Astrocyte (in vitro differentiated cells and primary cell): Measurements from ENCODE around the gene PBLD. TPM values are rescaled to one million over a fixed set of nuclear protein-coding genes. Genes with fewer than 3 reads are reported as not detected.

Source experiments
- DNase-seq: peaks from one replicate; pipeline ENCODE4 v3.0.0-alpha.2; 2010; ENCODE audit warnings: low read depth
- FAIRE-seq: peaks from 2 replicates; lab custom pipeline; 2011; peaks lifted over from hg19 to GRCh38; lab: Jason Lieb, UNC
- H2AFZ ChIP-seq: 2 replicates; pipeline ENCODE4 v1.6.0; 2012; ENCODE audit warnings: low read depth, low read length, inconsistent platforms
- H3K27ac ChIP-seq: 2 replicates; pipeline ENCODE4 v1.5.1; 2011; ENCODE audit warnings: low read depth, low read length, inconsistent platforms
- H3K27me3 ChIP-seq: 2 replicates; pipeline ENCODE4 v1.6.0; 2011; ENCODE audit warnings: low read length, inconsistent platforms; ENCODE audit not compliant: insufficient read depth
- H3K36me3 ChIP-seq: 2 replicates; pipeline ENCODE4 v1.5.1; 2011; ENCODE audit warnings: low read length, inconsistent platforms; ENCODE audit not compliant: insufficient read depth
- H3K4me1 ChIP-seq: 2 replicates; pipeline ENCODE4 v1.5.1; 2011; ENCODE audit warnings: low read length, inconsistent platforms; ENCODE audit not compliant: insufficient read depth
- H3K4me2 ChIP-seq: 2 replicates; pipeline ENCODE4 v1.6.0; 2012; ENCODE audit warnings: low read length, inconsistent platforms
- H3K4me3 ChIP-seq: 2 replicates; pipeline ENCODE4 v1.5.1; 2011; ENCODE audit warnings: low read depth, mild to moderate bottlenecking, low read length, inconsistent platforms; ENCODE audit not compliant: insufficient read depth
- H3K79me2 ChIP-seq: 2 replicates; pipeline ENCODE4 v1.6.0; 2012; ENCODE audit warnings: mild to moderate bottlenecking, low read length, inconsistent platforms; ENCODE audit not compliant: insufficient read depth
- H3K9ac ChIP-seq: 2 replicates; pipeline ENCODE4 v1.6.0; 2012; ENCODE audit warnings: mild to moderate bottlenecking, low read length, inconsistent platforms
- H3K9me3 ChIP-seq: 2 replicates; pipeline ENCODE4 v1.5.1; 2012; ENCODE audit warnings: low read depth, mild to moderate bottlenecking, low read length, inconsistent platforms; ENCODE audit not compliant: insufficient read depth
- H4K20me1 ChIP-seq: 2 replicates; pipeline ENCODE4 v1.6.0; 2012; ENCODE audit warnings: low read length, inconsistent platforms; ENCODE audit not compliant: insufficient read depth
- H3K27ac Mint-ChIP-seq: one replicate; pipeline ENCODE4 v1.8.0; 2021; ENCODE audit warnings: mild to moderate bottlenecking, mixed read lengths; ENCODE audit not compliant: unreplicated experiment
- H3K27me3 Mint-ChIP-seq: one replicate; pipeline ENCODE4 v1.8.0; 2021; ENCODE audit warnings: low read depth, mixed read lengths; ENCODE audit not compliant: unreplicated experiment
- H3K36me3 Mint-ChIP-seq: one replicate; pipeline ENCODE4 v1.8.0; 2021; ENCODE audit warnings: low read depth, mixed read lengths; ENCODE audit not compliant: unreplicated experiment
- H3K4me1 Mint-ChIP-seq: one replicate; pipeline ENCODE4 v1.8.0; 2021; ENCODE audit warnings: low read depth, mixed read lengths; ENCODE audit not compliant: unreplicated experiment
- H3K4me3 Mint-ChIP-seq: one replicate; pipeline ENCODE4 v1.8.0; 2021; ENCODE audit warnings: mild to moderate bottlenecking, moderate library complexity, mixed read lengths; ENCODE audit not compliant: unreplicated experiment
- H3K9me3 Mint-ChIP-seq: one replicate; pipeline ENCODE4 v1.8.0; 2021; ENCODE audit warnings: mild to moderate bottlenecking, mixed read lengths; ENCODE audit not compliant: unreplicated experiment
- EZH2 ChIP-seq: IDR thresholded peaks from 2 replicates; pipeline ENCODE4 v1.6.1; 2012; ENCODE audit warnings: mild to moderate bottlenecking, low read length, inconsistent platforms; ENCODE audit not compliant: insufficient read depth
- total RNA-seq: library from RNA; stranded (reverse); gene quantifications from 2 replicates; pipeline ENCODE4 v1.2.1, GENCODE V29; 2021
- TF ChIP-seq, protein P1 (sequence below): IDR thresholded peaks from 2 replicates; pipeline ENCODE4 v1.5.1; 2011; ENCODE audit warnings: low read depth, mild to moderate bottlenecking, inconsistent platforms, low read length, moderate library complexity; ENCODE audit not compliant: insufficient read depth

The PBLD gene
- total RNA-seq, 1 donor from 2014 or later: 6.1 TPM

DNA sequence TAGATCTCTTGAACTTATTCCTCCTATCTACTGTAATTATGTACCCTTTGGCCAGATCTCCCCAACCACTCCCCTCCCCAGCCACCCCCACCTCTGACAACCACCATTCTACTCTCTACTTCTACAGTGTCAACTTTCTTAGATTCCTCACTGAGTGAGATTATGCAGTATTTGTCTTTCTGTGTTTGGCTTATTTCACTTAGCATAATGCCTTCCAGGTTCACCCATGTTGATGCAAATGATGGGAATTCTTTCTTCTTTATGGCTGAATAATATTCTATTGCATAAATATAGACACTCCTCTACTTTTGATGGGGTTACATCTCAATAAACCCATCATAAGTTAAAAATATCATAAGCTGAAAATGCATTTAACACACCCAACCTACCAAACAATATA is 22.2 kb downstream of the PBLD start:
- DNase-seq: no peak
- no peaks in the 10 kb centered on the region for H3K36me3 Mint-ChIP-seq

DNA sequence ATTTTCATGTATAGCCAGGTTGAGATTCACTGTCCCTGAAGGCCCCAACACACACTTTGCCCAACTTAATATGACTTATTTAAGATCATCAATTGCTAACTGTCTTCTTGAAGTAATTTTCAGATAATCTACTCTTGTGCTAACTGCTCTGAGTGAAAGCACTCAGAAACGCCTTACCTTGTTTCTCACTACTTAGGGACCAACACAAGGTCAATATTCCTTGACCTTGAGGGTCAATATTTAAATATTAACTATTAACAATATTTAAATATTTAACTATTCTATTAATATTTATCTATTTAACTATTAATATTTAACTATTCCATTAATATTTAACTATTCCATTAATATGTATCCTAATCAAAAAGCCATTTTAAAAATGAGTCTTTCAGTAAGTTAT is 26.9 kb downstream of the PBLD start:
- Histone ChIP-seq H3K36me3 (no peaks in the 10 kb centered on the region), H4K20me1 (no peaks in the 10 kb centered on the region), H3K27me3 (no peaks in the 10 kb centered on the region), H3K79me2 (no peaks in the 10 kb centered on the region), H2AFZ (no peak overlapping the region), H3K27ac (no peak overlapping the region), H3K4me1 (no peaks in the 10 kb centered on the region), H3K9me3 (no peaks in the 10 kb centered on the region), H3K4me2 (no peak overlapping the region), H3K4me3 (no peak overlapping the region), H3K9ac (no peak overlapping the region)
- Mint-ChIP-seq H3K9me3 (no peaks in the 10 kb centered on the region), H3K4me3 (no peak overlapping the region), H3K36me3 (no peaks in the 10 kb centered on the region), H3K27me3 (peaks cover 5% of the 10 kb centered on the region), H3K4me1 (peaks cover 2% of the 10 kb centered on the region), H3K27ac (no peak overlapping the region)
- DNase-seq: no peak
- FAIRE-seq: no peak
- TF ChIP-seq, protein P1, sequence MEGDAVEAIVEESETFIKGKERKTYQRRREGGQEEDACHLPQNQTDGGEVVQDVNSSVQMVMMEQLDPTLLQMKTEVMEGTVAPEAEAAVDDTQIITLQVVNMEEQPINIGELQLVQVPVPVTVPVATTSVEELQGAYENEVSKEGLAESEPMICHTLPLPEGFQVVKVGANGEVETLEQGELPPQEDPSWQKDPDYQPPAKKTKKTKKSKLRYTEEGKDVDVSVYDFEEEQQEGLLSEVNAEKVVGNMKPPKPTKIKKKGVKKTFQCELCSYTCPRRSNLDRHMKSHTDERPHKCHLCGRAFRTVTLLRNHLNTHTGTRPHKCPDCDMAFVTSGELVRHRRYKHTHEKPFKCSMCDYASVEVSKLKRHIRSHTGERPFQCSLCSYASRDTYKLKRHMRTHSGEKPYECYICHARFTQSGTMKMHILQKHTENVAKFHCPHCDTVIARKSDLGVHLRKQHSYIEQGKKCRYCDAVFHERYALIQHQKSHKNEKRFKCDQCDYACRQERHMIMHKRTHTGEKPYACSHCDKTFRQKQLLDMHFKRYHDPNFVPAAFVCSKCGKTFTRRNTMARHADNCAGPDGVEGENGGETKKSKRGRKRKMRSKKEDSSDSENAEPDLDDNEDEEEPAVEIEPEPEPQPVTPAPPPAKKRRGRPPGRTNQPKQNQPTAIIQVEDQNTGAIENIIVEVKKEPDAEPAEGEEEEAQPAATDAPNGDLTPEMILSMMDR: no peak
- TF ChIP-seq EZH2: no peak

More for the DNA sequence above, 22.2 kb downstream of the PBLD start:
- Histone ChIP-seq H3K27ac (no peak overlapping the region), H3K4me3 (no peak overlapping the region), H3K27me3 (no peaks in the 10 kb centered on the region), H3K36me3 (no peaks in the 10 kb centered on the region), H3K79me2 (no peaks in the 10 kb centered on the region), H3K9ac (no peak overlapping the region), H3K9me3 (no peaks in the 10 kb centered on the region), H3K4me1 (no peaks in the 10 kb centered on the region), H4K20me1 (no peaks in the 10 kb centered on the region), H3K4me2 (no peak overlapping the region), H2AFZ (no peak overlapping the region)
- TF ChIP-seq, protein P1: no peak
- TF ChIP-seq EZH2: no peak
- no peaks in the 10 kb centered on the region for H3K27me3 Mint-ChIP-seq
- no peaks in the 10 kb centered on the region for H3K9me3 Mint-ChIP-seq
- H3K4me1 Mint-ChIP-seq: peaks cover 2% of the 10 kb centered on the region
- FAIRE-seq: no peak
- no peak overlapping the region for H3K4me3 Mint-ChIP-seq
- H3K27ac Mint-ChIP-seq: no peak overlapping the region

DNA sequence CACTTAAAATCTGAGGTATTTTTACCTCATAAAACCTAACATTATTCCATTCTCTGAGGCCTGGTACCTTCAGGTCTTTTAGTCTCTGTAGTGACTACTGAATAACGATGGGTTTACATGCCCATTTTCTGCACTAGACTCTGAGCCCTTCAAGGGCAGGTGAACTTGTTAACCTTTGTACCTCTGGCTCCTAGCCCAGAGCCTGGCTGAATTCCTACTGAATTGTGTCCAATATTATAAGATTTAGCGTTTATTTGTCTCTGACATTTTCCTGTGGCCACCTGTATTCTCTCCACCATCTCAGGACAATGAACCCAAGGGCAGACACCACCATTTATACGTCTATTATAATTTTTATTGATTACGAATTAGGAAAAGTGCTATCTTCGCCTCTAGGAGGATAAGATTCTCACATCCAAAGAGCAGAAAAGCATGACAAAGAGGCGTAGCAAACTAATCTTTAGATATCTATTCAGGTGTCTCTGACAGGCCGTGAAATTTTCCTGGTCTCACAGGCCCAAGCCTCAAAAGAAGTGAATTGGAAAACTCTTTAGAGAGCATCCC is 28.8 kb downstream of the PBLD start:
- Mint-ChIP-seq H3K9me3 (no peaks in the 10 kb centered on the region), H3K4me3 (no peak overlapping the region), H3K27ac (no peak overlapping the region), H3K36me3 (no peaks in the 10 kb centered on the region), H3K4me1 (peaks cover 2% of the 10 kb centered on the region), H3K27me3 (peaks cover 11% of the 10 kb centered on the region)
- TF ChIP-seq, protein P1: no peak
- no peak for TF ChIP-seq EZH2
- no peaks in the 10 kb centered on the region for H3K9me3 ChIP-seq
- H3K4me2 ChIP-seq: no peak overlapping the region
- no peaks in the 10 kb centered on the region for H3K27me3 ChIP-seq
- H3K36me3 ChIP-seq: no peaks in the 10 kb centered on the region
- H3K9ac ChIP-seq: no peak overlapping the region
- DNase-seq (no peak), FAIRE-seq (no peak)
- H3K27ac ChIP-seq: no peak overlapping the region
- no peaks in the 10 kb centered on the region for H3K79me2 ChIP-seq
- no peaks in the 10 kb centered on the region for H3K4me1 ChIP-seq
- H3K4me3 ChIP-seq: no peak overlapping the region
- no peaks in the 10 kb centered on the region for H4K20me1 ChIP-seq
- H2AFZ ChIP-seq: no peak overlapping the region
